KOPT-K1 (cell line): ENCODE data around the gene EMX1.

Experiments
- H3K27ac ChIP-seq: fragments of 200-600 bp; sonication (generic); 2 replicates; pipeline ENCODE4 v1.5.1; 2016; ENCODE audit warnings: antibody characterized with exemption, mild to moderate bottlenecking, low read depth, low read length; ENCODE audit not compliant: poor library complexity, severe bottlenecking
- H3K36me3 ChIP-seq: fragments of 200-600 bp; sonication (generic); 2 replicates; pipeline ENCODE4 v1.5.1; 2017; ENCODE audit warnings: antibody characterized with exemption, mild to moderate bottlenecking, low read length, moderate library complexity; ENCODE audit not compliant: insufficient read depth
- H3K9me3 ChIP-seq: fragments of 200-600 bp; sonication (generic); 2 replicates; pipeline ENCODE4 v1.5.1; 2017; ENCODE audit warnings: antibody characterized with exemption, low read length, mild to moderate bottlenecking; ENCODE audit not compliant: insufficient read depth, poor library complexity, severe bottlenecking

The EMX1 gene

GRCh38 chr2:72915907-72916742 is 1.2 kb upstream of the EMX1 start:
- H3K27ac ChIP-seq, result no peak overlapping the region
- H3K9me3 ChIP-seq, result peaks cover 24% of the 10 kb centered on the region
- no peaks in the 10 kb centered on the region for H3K36me3 ChIP-seq

DNA sequence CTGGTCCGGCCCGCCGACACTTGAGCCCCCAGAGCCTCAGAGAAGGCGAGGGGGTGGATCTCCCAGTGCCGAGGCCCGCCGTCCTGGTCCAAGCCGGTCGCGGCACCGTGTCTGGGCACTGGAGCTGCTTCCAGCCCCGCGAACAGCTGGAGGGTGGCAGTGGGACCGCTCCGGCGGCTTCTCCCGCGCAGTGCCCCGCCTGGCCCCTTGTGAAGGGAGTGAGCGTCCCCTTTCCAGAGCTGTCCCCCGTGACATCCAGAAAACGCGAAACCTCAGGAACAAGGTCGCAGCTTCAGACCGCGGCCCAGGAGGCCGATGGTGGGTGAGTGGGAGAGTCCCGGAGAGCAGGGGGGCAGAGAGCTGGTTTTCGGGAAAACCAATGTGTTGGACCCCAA is 579 bp upstream of the EMX1 start:
- H3K36me3 ChIP-seq, result no peaks in the 10 kb centered on the region
- peaks cover 24% of the 10 kb centered on the region for H3K9me3 ChIP-seq
- no peak overlapping the region for H3K27ac ChIP-seq

- Histone ChIP-seq H3K9me3 (peaks cover 24% of the 10 kb centered on the region), H3K27ac (no peak overlapping the region), H3K36me3 (no peaks in the 10 kb centered on the region)
Measured at GRCh38 chr2:72917877-72918553, 696 bp downstream of the EMX1 start.

DNA sequence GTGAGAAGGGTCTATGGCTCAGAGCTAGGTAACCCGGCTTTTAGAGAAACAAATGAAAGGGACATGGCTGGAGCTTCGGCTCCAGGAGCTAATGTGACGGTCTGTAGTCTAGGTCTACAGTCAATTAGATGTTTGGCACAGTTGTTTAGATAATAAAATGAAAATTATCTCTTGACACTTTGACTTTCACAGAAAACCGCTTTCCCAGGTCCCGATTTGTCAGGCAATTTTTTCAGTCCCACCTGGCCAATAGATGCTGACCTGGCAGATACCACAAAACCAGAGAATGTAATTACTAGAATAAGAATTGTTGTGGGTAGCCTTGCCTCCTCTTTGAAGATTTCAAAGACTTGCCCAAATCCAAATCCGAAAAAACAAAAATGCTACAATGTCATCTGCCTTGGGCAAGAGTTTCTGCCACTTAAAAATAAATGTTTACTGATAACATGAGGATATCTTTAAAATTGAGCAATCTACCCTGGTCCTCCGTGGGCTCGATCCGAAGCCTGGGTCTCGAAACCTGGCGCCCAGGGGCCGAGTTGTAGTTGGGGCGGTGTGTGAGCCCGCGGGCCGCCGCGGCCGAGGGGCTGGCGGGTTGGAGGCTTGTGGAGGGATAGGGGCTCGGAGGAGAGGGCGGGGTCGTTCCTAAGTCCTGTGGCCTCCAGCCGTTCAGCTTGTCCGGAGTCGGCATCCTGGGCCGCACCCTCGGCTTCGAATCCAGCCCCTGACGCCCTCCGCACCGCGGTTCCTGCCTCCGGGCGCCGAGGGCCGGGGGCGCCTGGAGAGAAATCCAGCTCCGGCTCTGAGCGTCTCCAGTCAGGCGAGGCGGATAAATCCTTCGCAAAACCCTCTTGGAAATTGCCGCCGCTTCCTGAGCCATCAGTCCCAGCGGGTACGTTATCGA is 2.3 kb downstream of the EMX1 start:
- H3K9me3 ChIP-seq, result peaks cover 24% of the 10 kb centered on the region
- no peaks in the 10 kb centered on the region for H3K36me3 ChIP-seq
- H3K27ac ChIP-seq, result no peak overlapping the region

DNA sequence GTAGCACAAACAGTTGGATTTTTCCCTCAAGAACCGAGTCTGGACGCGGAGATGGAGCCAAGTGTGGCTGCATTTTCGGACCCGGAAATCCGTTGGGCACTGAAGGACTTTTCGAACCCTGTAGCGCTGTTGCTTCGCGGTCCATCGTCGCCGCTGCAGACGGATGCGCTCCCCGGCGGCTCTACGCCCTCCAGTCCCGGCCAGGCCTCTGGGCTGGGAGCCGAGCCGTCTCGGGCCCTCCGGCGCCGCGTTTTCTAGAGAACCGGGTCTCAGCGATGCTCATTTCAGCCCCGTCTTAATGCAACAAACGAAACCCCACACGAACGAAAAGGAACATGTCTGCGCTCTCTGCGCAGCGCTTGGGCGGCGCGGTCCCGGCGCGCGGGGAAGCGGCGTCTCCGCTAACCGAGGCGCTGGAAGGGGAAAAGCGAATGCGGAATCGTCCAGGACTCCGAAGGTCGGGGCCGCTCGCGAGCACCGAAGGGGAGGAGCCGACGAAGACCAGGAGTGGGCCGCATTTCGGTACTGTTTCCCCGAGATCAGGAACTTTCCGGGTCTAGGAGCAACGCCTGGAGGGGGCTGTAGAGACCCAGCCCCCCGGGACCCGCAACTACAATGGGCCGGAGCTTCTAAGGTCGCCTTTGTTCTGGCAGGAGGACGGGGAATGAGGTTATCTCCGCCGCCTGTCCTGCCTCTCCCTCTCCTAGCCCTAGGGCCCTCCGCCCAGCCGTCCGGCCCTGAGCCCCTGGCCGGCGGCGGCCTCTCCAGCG is 3.2 kb downstream of the EMX1 start:
- no peak overlapping the region for H3K27ac ChIP-seq
- H3K36me3 ChIP-seq, result no peaks in the 10 kb centered on the region
- peaks cover 24% of the 10 kb centered on the region for H3K9me3 ChIP-seq

GRCh38 chr2:72921088-72921851 is 4.0 kb downstream of the EMX1 start:
- Histone ChIP-seq H3K27ac (no peak overlapping the region), H3K36me3 (no peaks in the 10 kb centered on the region), H3K9me3 (peaks cover 21% of the 10 kb centered on the region)

- no peak overlapping the region for H3K27ac ChIP-seq
- no peaks in the 10 kb centered on the region for H3K36me3 ChIP-seq
Measured at GRCh38 chr2:72921853-72922252, 4.5 kb downstream of the EMX1 start.

DNA sequence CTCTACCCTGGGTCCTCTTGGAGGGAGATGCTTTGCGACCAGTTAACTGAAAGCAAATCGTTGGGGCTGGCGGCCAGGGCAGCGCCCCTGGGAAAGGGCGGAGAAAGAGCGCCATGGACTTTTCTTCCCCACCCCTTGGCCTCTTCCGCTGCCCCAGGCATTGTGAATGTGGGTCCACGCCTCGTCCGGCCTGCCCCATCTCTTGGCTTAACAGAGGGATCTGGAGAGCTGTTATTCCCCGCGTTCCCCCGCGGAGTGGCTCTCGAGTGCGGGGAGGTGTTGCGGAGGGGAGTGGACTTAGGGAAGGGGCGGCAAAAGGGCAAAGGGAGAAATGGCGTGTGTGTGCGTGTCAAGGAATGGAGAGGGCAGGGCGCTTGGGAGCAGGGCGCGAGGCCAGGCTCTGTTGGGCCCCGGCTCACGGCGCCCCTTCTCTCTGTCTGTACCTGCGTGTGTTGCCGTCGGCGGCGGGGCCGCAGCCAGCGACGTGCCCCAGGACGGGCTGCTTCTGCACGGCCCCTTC is 6.6 kb downstream of the EMX1 start:
- H3K27ac ChIP-seq, result no peak overlapping the region
- peaks cover 2% of the 10 kb centered on the region for H3K9me3 ChIP-seq
- H3K36me3 ChIP-seq, result no peaks in the 10 kb centered on the region

More at GRCh38 chr2:72921853-72922252, 4.5 kb downstream of the EMX1 start:
- H3K9me3 ChIP-seq, result peaks cover 15% of the 10 kb centered on the region

DNA sequence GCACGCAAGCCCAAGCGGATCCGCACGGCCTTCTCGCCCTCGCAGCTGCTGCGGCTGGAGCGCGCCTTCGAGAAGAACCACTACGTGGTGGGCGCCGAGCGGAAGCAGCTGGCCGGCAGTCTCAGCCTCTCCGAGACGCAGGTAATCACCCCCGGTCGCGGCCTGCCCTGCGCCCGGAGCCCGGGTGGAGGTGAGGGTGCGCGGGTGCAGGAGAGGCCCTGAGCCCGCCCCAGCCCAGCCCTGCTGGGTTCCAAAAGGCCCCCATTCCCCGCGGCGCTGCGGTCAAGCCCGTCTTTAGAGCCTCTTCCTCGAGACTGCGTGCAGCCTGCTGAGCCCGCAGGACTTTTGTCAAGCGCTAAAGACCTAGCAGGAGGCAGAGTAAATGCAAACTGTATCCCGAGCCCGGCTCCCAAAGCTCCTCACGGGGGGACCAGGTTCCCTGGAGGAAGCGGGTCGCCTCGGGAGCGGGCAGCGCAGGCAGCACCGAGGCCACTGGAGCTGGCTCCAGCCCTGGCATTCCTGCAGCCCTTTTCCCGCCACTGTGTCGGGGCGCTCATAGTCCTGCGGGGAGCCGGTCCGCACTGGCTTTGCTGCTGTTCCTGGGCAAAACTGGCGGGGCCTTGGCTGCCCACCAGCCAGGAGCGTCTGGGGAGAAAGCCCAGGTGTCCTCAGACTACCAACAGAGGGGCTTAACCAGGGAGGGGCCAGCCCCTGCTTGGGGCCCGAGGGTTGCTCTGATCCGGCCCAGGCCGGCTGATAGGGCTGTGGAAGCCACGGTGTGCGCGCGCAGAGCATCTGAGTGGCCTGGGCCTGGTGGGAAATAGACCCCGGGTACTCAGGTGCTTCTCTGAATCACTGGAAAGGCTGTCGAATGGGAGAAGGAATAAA is 7.3 kb downstream of the EMX1 start:
- Histone ChIP-seq H3K36me3 (no peaks in the 10 kb centered on the region), H3K27ac (no peak overlapping the region), H3K9me3 (no peaks in the 10 kb centered on the region)

DNA sequence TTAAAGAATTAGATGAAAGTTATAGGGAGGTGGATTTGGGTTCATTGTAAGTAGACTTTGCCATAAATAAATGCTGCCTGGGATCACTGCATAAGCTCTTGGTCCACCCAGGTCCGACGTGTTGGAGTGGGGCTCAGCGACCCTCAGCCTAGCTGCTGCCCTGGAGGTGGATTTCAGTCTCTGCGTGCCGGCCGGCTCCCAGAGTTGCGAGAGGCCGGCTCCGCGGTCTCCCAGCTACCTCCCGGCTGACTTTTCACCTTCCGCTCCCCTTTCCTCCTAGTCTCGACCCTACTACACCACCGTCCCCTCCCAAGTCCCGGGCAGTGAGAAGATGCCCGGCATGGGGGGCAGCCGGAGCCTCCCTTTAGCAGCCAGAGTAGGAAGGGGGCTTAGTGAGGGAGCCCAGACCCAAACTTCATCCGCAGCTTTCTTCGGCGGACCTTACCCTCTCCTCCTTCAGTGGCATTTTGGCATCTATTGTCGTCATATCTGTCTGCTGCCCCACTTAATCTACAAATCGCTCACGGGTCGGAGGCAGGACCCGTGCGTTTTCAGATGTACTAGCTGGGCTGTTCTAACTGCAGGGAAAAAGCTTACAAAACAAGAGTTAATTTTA is 8.1 kb downstream of the EMX1 start:
- no peaks in the 10 kb centered on the region for H3K9me3 ChIP-seq
- no peak overlapping the region for H3K27ac ChIP-seq
- no peaks in the 10 kb centered on the region for H3K36me3 ChIP-seq

DNA sequence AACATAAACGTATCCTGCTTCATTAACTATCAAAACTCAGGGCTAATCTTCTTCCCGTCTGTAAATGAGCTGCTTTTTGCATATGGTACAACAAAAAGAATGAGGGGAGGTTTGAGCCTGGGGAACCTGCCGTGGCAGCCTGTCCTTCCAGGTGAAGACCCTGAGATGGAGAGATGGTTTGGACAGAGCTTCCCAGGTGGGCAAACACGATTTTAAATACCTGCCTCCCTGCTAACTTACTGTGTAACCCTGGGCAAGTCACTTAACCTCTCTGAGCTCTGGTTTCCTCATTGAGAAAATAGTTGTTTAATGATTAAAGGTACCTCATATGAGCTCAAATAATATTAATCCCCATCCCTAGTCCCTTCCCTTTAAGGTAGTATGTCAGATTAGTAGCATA is 9.0 kb downstream of the EMX1 start:
- H3K36me3 ChIP-seq, result no peaks in the 10 kb centered on the region
- no peak overlapping the region for H3K27ac ChIP-seq
- no peaks in the 10 kb centered on the region for H3K9me3 ChIP-seq

DNA sequence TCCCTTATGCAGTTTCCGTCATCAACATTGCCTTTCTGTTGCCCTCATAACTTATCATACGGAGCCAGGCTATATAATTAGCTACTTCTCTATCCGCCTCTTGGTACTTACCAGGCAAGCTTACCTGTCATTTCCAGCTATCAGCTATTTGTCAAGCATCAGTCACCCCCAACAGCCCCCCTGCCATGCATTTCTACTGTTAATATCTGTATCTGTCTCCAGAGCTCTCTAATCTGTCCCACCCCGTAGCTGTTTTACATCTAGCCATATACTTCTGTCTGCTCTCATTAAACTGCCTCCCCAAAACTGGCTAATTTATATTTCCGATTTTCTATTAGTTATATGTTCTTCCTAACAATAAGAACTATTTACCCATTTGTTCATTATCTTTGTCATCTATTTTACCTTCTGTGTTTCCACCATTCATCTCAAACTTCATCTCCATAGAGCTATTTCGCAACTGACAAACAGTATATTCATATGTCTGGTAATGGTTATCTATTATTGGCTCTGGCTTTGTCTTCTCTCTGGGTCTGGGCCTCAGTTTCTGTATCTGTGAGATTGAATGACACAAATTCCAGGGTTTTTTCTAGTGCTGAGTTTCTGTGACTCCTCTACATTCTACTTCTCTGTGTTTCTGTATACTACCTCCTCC is 9.6 kb downstream of the EMX1 start:
- Histone ChIP-seq H3K27ac (no peak overlapping the region), H3K36me3 (no peaks in the 10 kb centered on the region), H3K9me3 (no peaks in the 10 kb centered on the region)
